ENCODE results near the gene BPIFA1.

Gene BPIFA1

DNA sequence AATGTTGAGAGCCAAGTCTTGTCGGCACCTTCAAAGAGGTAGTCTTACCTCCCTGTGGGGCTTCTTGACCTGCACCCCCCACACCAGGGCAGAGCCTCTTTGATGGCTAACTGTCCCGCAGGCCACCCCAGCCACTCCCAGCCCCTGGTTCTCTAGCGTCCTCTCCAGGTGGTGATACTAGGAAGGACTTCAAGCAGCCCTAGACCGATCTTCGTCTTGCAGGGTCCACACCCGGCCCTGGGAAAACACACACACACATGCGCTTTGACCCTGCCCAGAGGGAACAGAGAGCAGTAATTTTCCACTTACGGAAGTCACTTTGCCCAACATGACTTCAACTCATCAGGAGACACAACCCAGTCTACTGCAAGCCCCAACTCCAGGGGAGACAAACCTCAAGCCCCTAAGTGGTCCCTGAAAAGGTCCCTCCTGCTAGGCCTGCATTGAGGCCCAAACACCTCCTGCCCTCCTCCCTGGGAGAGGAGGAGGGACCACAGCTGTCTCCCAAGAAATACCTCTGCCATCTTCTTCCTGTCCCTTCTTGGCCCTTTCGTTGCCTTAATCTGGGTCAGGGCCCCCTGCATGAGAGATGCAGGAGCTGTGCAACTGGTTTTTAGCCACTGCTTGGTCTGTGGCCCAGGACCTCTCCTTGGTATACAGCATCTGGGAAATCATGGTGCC is 44.3 kb downstream of the BPIFA1 start:
- DNase-seq, result no peak

- DNase-seq, result peak; percentile 15
Measured at GRCh38 chr20:33280775-33281174, 45.0 kb downstream of the BPIFA1 start.

DNA sequence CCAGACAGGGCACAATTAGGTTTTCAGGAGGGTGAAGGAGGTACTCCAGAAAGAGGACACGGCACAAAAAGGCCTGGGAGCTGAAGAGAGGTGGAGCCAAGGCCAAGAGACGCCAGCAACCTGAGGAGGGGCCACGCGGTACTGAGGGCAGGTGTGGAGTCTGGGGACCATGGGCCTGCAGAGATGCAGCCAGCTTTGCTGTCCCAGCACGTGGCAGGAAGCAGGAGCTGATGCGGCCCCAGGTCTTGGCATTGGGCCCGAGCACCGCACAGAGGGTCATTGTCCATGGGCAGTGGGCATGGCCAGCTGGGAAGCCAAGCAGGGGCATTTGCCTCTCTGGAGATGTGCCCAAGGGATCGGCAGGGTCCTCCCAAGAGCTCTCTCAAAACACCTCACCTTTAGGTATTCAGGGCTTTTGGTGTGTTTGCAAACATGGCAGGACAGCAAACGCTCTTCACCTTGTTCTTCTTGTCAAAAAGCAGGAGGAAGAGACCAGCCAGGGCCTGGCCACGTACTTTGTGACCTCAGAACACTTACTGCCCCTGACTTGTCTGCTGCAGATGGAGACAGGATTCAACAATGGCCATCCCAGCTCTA is 45.9 kb downstream of the BPIFA1 start:
- peak; percentile 18 for DNase-seq

DNA sequence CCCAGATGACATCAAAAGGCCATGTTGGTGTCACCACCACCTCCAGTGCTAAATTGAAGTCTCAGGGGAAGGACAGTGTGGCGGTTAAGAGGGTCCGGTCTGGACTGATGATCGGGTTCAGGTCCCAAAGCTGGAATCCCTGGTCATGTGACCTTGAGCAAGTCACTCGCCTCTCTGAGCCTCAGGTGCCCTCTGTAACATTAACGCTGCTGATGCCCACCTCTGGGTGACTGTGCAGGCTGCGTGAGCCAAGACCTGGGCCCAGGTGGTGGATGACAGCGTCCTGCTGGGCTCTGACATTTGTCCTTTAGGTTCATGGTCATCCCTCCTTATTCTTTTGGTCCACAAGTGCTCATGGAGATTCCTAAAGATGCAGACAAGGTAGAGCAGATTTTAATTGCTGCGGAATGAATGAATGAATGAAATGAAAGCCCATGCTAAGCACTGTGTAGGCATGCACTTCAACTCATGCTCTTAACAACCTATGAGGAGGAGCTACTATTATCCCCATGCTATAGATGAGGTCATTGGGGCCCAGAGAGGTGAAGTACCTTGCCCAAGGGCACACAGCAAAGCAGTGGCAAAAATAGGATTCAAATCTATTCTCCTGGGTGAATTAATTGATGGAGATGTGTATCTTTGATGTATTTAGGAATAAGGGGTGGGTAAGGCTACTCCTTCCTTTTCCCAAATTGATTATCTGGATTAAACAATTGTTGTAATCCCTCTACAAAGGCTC is 46.6 kb downstream of the BPIFA1 start:
- no peak for DNase-seq

DNA sequence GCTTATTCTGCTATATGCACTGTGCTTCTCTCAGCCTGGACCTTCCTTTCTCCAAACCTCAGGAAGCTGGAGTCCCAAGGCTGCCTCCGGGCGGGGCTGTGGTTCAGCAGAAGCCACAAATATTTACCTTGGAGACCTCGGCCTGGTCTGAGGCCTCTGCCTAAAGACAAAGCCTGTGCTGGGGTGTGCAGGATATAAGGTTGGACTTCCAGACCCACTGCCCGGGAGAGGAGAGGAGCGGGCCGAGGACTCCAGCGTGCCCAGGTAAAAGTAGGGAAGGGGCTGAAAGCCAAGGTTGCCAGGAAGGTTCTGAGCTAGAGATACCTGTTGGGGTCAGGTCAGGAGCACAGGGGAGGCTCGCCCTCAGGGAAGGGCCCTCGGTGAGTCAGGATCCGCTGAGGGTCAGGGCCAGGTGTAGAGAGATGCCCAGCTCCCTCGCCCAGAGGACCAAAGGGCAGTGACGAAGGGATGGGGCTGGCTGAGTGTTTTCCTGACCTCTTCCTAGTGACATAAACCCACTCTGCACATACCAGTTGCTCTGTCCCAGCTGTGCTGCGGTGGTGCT is 47.3 kb downstream of the BPIFA1 start, which contains the start of gene BPIFB1:
Gene BPIFB1 (plus strand): TSS at position 224 of the 565 bp plus-strand sequence. CDS start 2,860 bp downstream, outside the sequence.
- no peak for DNase-seq

GRCh38 chr20:33284284-33284683 is 48.5 kb downstream of the BPIFA1 start:
- DNase-seq, result peak; percentile 76

- no peak for DNase-seq
Measured at GRCh38 chr20:33284937-33285336, 49.1 kb downstream of the BPIFA1 start.

DNA sequence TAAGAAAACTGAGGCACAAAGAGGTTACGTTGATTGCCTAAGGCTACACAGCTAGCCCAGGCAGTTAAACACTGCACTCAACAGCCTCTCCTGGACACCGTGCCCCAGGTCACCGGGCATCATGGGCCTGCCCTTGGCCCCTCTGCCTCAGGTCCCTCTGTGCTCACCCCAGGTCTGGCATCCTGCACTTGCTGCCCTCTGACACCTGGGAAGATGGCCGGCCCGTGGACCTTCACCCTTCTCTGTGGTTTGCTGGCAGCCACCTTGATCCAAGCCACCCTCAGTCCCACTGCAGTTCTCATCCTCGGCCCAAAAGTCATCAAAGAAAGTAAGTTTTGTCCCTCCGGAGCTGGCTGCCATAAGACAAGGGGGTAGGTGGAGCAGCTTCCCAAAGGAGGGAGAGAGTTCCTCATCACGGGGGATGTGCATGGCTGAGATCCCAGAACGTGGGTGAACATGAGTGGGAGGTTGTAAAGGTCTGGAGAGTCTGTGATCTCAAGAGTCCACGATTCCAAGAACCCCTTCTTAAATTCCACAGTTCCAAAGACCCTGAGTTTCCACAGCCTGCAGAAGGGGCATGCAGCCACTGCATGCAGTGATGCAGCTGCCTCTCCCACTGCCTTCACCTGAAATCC is 50.2 kb downstream of the BPIFA1 start:
- no peak for DNase-seq

DNA sequence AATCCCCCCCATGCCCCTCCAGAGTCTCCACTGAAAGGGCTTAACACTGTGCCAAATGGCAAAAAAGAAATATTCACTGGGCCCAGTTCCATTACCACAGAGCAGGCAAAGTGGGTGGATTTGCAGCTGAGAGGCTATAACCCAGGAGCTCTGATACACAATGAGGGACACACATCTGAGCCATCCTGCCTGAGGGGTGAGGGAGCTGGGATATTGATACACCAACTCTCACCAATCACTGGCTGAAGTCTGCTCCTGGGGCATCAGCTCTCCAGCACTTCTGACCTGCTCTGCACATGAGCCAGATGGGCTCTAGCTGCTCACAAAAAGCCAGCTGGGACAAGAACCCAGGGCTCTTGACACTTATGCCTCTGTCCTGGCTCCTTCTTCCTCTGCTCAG is 52.1 kb downstream of the BPIFA1 start:
- no peak for DNase-seq

DNA sequence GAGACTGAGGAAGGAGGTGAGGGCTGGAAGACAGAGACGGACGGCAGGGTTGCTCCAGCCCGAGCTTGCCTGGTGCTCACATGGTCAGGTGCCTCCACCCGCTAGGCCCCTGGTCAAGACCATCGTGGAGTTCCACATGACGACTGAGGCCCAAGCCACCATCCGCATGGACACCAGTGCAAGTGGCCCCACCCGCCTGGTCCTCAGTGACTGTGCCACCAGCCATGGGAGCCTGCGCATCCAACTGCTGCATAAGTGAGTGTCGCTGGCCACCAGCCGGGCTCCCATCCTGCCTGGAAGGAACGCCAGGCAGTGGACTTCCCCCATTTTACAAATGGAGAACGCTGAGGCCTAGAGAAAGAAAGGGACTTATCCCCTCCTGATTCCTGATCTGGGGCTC is 55.1 kb downstream of the BPIFA1 start:
- DNase-seq, result no peak

GRCh38 chr20:33291416-33291815 is 55.6 kb downstream of the BPIFA1 start:
- no peak for DNase-seq

- peak; percentile 43 for DNase-seq
Measured at GRCh38 chr20:33291830-33292355, 56.1 kb downstream of the BPIFA1 start.

Measured in NCI-H1092 treated with DMSO at 0.1 percent for 48 hours (cell line).